Measurements from ENCODE around the gene KCNQ1.

- TF ChIP-seq CTCF (conservative IDR thresholded peaks at IDR 0.05) (no peak), EZH2 (IDR thresholded peaks at IDR 0.05; ENCODE audit: low read depth) (no peak)
These were observed 64.7 kb downstream of the KCNQ1 start for GRCh38 chr11:2509481-2510001.
